GM18499 (cell line): Measurements from ENCODE around the gene ATP5MG.
A peak's percentile ranks its signal among the peaks of the same experiment; 100 is the strongest.
"Not testable (repeated sequence)": the region's sequence is repeated elsewhere in the genome, so short reads cannot be mapped to it uniquely, and the experiment has no call there.

ENCODE experiments used
- ATAC-seq: cut with Tn5 transposase; IDR thresholded peaks from one replicate; pipeline ENCODE4 v1.9.1; 2021; ENCODE audit warnings: moderate number of reproducible peaks; ENCODE audit not compliant: insufficient read depth, unreplicated experiment

The ATP5MG gene

DNA sequence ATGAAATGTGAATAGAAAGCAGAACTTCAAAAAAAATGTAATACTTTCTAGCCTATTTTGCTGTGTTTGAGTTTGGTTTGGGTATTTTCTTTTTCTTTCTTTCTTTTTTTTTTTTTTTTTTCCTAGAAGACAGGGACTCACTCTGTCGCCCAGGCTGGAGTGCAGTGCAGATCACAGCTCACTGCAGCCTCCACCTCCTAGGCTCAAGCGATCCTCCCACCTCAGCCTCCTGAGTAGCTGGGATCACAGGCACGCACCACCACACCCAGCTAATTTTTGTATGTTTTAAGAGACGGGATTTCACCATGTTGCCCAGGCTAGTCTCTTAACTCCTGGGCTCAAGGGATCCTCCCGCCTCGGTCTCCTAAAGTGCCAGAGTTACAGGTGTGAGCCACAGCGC, 1.2 kb downstream of the ATP5MG start:
- ATAC-seq, result not testable (repeated sequence)

- ATAC-seq, result no peak
These were observed 5.3 kb downstream of the ATP5MG start for GRCh38 chr11:118406599-118407166.

- ATAC-seq, result no peak
These were observed 8.8 kb downstream of the ATP5MG start for GRCh38 chr11:118410055-118410745.

DNA sequence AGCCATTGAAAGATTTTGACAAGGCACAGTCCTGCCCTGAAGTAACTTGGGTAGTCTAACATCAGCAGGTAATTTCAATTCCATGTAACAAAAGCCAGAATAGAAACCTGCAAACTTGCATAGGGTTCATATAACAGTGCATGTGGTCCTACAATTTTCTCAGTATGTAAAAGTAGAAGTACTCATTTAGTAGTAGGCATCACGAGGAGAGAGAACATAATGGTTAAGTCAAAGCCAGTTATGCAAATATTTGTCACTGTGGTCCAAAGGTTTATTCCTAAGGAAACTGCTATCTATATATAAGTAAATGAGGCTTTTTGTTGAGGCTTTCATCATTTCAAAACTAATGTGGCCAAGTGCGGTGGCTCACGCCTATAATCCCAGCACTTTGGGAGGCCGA, 10.1 kb downstream of the ATP5MG start:
- ATAC-seq, result no peak

DNA sequence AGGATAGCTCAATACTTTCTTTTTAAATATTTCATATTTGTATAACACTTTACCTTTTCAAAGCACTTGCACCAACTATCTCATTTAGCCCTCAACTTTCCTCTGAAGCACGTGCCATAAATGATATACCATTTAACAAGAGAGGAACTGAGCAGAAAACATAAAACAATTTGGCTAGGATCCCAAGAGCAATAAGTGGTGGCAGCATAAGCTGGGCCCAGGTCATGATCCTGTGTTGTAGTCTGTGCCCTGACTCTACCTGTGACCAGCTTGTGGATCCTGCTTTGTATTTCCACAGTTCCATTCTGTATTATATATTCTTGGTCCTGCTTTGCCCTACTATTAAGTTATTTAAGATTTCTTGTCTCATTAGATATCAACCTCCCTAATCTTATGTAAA, 11.5 kb downstream of the ATP5MG start:
- no peak for ATAC-seq

DNA sequence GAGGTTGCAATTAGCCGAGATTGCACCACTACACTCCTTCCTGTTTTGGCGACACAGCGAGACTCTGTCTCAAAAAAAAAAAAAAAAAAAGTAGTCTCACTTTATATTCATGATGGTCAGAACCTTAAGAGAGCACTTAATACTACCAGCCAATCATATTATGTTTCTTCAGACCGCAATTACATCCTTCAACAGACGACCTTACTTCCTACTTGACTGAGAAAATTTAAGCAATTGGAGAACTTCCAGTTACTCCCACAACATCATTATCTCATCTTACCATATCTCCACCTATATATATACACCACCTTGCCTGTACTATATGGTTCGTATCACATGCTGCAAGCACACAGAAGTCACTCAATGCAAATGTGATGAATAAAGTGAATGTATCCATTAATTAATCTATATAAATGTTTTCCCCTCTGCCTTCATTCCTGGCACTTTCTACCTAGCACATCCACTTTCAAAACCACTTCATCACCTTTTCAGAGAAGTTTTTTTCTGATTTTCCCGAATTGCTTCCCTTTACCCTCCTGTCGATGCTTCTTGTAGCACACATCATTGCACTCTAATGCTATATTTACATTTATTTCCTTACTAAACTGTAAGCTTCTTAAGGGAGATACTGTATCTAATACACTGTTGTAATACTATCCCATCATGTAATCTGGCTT, 13.8 kb downstream of the ATP5MG start:
- ATAC-seq, result no peak

DNA sequence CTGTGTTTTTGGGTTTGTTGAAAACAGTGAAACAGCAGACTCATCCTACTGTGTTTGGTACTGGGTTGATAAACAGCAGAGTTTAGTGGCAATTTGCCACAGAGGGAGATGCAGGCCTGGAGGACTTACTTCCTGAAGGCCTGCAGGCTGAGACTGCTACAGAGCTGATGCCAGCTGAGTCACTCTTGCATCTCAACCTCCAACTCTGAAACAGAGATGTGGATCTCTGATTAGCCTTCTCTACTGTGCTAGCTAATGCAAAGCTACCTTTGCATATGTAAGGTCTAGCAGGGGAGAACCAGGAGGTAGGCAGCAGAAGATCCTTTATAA, 14.3 kb downstream of the ATP5MG start:
- ATAC-seq, result no peak

DNA sequence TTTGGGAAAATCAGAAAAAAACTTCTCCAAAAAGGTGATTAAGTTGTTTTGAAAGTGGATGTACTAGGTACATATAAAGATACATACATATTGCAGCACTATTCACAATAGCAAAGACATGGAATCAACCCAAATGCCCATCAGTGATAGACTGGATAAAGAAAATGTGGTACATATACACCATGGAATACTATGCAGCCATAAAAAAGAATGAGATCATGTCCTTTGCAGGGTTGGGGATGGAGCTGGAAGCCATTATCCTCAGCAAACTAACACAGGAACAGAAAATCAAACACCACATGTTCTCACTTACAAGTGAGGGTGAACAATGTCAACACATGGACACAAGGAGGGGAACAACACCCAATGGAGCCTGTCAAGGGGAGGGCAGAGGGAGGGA, 15.5 kb downstream of the ATP5MG start:
- ATAC-seq, result not testable (repeated sequence)

DNA sequence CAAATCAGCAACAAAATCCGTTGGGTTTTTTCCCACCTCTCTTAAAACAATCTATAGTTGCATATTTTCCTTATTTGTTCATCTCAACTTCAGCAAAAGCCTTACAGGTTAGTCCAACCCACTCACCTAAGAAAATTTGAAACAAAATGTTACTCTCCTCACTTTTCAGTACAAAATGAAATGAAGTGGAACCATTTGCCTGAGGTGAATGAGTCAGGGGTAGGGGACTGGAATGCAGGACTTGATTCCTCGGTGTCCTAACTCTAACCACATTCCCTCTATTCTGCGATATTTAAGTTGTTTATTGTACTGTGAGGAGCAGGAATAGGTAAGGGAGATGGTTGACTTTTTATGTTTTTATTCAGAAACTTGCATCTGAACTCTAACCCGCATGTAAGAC, 16.4 kb downstream of the ATP5MG start:
- ATAC-seq, result no peak

- ATAC-seq, result no peak
These were observed 17.4 kb downstream of the ATP5MG start for GRCh38 chr11:118418766-118419165.

GRCh38 chr11:118427707-118428106, 26.3 kb downstream of the ATP5MG start:
- no peak for ATAC-seq

GRCh38 chr11:118430956-118431355, 29.6 kb downstream of the ATP5MG start:
- ATAC-seq, result no peak

DNA sequence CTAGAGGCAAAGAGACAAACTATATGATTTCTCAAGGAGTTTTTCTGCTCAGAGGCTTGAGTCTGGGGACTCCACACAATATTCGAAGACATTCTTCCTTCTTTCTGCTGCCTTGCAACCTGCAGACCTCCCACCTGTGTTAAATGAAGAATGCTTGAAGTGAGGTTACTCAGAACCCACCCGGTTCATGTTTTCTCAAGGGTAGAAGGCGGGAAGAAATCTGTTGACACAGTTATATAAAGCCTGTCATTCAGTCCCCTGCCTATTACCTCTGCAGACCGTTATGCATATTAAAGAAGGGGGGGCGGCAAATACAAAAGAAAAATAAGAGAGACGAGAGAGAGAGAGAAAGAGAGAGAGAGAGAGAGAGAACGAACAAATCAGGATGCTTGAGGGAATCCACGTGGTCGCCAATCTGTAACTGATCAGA, 32.7 kb downstream of the ATP5MG start:
- no peak for ATAC-seq

- ATAC-seq, result no peak
These were observed 33.3 kb downstream of the ATP5MG start for GRCh38 chr11:118434553-118435289.

DNA sequence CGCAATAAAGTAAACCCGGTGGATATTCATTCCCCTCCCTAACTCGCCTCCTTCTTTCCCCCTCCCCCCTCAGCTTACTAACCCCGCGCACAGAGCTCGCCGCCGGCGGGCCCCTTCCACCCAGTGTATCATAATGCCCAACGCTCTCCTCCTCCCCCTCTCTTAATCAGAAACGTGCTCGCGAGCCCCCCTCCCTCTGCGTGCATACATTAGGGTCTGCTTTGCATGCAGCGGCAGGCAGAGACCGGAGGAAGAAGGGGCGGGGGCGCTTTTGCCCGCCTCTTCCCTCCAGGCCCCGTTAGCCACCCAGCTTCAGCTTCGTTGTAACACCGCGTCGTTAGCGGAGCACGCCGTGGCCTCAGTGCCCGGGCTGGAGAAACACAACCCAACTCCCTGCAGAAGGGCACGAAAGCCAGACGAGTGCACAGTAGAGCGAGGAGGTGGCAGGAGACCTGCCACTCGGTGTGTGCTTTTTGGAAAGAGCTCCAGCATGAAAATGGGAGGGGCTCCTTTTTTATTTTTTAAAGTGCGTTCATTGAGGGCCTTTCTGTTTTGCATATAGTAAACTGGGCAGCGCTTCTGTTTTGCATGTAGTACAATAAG, 34.0 kb downstream of the ATP5MG start:
- ATAC-seq, result no peak

DNA sequence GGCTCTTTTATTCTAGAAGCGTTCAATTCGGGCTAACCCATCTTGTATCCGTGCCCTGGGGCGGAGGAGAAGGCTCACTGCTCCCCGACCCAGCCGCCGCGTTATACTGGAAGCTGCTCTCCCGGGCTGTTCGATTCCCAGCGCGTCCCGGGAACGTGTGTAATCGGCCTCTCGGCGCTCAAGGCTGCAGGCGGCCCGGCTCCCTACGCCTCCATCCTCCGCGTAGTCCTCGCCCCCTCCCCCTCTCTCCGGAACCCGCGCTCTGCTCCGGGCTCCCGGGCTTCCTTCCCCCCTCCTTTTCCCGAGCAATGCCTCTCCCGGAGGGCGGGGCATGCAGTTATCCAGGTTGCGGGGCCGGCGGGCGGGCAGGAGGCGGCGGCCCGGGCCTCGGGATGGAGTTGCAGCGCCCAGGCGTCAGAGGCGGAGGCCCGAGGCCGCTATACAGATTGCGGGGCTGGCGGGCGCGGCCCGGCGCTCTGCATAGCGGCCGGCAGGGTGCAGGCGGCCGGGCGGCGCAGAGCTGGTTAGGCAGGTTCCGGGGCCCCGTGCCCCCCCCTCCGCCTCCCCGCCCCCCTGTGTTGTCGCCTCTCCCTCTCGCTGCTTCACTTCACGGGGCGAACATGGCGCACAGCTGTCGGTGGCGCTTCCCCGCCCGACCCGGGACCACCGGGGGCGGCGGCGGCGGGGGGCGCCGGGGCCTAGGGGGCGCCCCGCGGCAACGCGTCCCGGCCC, 34.7 kb downstream of the ATP5MG start, which contains the start of gene KMT2A:
Gene KMT2A (plus strand): TSS at position 600 of the 732 bp plus-strand sequence. CDS start 21 bp downstream, at position 621.
- ATAC-seq, result peak; percentile 35

DNA sequence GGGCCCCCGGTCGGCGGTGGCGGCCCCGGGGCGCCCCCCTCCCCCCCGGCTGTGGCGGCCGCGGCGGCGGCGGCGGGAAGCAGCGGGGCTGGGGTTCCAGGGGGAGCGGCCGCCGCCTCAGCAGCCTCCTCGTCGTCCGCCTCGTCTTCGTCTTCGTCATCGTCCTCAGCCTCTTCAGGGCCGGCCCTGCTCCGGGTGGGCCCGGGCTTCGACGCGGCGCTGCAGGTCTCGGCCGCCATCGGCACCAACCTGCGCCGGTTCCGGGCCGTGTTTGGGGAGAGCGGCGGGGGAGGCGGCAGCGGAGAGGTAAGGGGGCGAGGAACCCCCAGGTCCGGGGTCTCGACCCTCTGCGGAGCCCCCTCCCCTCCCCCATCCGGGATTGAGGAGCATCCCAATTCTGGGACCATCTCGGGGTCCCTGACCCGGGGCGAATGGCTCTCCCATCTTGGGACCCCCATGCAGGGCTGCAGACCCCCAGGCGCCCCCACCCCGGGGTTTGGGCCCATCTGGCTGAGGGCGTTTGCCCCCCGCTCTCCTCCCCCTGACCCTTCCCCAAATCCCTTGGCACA, 35.3 kb downstream of the ATP5MG start:
- ATAC-seq, result no peak

GRCh38 chr11:118437208-118438125, 36.1 kb downstream of the ATP5MG start:
- no peak for ATAC-seq
